NCI-H82 treated with DMSO at 0.1 percent for 48 hours (cell line): ENCODE measurements around the gene SSX4B.
"Not testable (repeated sequence)": the region's sequence is repeated elsewhere in the genome, so short reads cannot be mapped to it uniquely, and the experiment has no call there.

Experiments
- DNase-seq: peaks from one replicate; lab custom pipeline; 2025; ENCODE audit not compliant: unreplicated experiment; lab: John Stamatoyannopoulos, UW

The SSX4B gene, protein sequence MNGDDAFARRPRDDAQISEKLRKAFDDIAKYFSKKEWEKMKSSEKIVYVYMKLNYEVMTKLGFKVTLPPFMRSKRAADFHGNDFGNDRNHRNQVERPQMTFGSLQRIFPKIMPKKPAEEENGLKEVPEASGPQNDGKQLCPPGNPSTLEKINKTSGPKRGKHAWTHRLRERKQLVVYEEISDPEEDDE

DNA sequence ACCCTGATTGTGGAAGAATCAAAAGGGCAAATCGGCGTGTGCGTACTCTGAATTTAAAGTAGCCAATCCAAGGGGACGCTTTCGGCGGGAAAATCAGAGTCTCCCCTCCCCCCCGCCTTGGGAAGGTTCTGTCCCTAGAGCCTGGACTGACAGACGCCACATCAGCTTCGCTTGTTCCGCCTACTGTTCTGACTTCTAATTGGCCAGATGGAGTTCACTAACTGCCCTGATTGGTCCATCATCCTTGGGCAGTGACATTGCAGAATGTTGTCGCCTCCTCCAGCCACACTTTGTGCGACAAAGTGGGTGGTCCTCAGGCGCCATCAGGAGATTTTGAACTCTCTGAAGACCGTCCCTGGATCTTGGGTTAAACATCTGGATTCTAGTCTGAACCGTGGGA, at the start of gene SSX4B:
Gene SSX4B (minus strand): TSS at position 101 of the 400 bp plus-strand sequence. CDS start 588 bp downstream, outside the sequence.
- not testable (repeated sequence) for DNase-seq

DNA sequence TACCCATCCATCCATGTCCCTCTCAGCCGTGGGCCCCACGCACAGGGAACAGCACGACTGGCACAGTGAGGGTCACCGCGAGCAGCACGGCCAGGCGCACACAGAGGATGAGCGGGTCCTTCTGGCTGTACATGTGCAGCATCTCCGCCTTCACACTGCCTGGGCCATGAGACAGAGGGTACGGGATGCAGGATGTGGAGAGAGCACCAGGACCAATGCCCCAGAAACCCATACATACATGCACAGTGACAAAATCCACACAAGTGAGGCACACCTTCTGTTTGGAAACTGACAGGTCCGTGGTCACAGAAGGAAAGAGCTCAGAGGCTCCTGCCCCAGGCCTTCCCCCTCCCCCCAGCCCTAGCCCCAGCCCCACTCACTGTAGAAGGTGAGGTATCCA, 48.8 kb upstream of the SSX4B start:
- DNase-seq, result no peak

DNA sequence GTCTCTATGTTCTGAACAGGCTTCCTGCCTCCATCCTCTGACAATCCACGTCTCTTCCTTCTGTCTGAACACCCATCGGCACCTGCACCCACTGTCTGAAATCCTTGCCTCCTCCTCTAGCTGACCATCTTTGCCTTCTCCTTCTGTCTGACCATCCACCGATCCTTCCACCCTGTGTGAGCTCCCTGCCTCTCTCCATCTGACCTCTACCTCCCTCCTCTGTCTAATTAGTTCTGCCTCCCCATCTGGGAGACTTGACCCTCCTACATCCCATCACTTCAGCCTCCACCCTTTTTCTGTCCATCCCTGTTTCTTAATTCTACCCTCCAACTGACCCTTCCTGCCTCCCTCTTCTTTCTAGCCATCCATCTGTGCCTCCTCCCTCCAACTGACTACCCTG, 48.3 kb upstream of the SSX4B start:
- no peak for DNase-seq

DNA sequence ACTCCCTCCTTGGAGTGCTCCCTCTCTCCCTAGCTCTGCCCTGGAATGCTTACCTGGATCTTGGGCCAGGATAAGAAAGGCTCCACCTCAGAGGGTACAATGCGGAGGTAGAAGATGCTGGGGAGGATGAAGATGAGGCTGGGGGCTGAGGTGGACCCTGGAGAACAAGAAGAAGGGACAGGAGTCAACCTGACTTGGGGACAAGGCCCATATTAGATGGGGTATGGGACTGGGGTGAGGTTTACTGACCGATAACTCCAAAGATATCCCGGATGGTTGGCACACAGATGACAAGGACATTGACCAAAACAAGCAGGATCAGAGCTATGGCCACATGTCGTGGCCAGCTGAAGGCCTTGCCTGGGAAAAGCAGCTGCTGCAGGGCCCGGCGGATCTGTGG, 47.7 kb upstream of the SSX4B start:
- no peak for DNase-seq

DNA sequence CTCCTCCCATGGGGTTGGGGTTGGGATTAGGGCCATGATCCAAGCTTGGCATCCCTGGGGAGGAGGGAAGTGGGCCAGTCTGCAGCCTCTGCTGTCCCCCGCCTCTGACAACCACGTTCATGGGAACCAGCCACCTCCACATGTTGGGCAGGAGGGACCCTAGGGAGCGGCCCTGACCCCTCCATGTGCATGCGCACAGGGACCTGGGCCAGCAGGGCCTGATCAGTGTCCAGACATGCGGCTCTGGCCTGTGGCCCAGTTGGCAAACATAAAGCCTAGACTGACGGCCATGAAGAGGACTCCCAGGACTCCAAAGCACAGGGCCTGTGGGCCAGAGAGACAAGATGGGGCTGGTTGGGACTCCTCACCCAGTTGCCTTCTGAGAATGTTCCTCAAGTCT, 47.0 kb upstream of the SSX4B start:
- no peak for DNase-seq

DNA sequence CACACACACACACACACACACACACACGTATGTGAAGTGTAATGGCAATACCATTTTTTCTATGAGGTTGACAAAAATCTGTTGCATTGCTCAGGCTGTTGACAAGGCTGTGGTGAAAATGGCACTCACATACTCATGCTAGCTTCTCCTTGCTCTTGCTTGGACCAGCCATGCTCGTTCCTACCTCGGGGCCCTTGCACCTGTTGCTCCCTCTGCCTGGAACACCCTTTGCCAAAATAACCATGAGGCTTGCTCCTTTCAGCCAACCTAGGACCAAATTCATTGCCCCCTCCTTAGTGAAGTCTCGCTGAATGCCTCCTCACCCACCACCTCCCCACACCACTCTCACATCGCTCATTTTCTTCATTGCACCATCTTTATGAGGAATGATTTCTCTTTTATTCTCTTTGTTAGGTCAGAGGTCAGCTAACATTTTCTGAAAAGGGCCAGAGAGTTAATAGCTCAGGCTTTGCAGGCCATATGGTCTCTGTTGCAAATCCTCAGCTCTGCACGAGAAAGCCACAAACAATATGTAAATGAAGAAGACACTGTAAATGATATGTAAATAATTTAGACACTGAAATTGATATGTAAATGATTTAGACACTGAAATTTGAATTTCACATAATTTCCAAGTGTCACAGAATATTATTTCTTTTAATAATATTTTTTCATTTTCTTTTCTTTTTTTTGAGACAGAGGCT, 45.0 kb upstream of the SSX4B start:
- no peak for DNase-seq

DNA sequence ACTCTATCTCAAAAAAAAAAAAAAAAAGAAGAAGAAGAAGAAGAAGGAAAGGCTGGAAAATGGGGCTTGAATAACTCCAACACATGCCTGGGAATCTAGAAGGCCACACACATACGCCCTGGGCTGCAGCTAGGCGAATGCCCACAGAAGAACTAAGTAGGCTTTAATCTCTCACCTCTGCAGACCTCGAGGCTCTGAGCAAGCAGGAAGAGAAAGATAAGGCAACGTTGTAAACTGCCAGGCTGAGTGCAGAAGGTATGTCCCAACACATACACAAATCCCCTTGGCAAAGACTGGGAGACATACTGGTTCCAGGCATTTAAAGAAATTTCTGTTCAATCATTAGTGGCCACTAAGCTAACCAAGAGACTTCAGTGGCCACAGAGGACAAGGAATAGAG, 39.9 kb upstream of the SSX4B start:
- DNase-seq, result no peak

DNA sequence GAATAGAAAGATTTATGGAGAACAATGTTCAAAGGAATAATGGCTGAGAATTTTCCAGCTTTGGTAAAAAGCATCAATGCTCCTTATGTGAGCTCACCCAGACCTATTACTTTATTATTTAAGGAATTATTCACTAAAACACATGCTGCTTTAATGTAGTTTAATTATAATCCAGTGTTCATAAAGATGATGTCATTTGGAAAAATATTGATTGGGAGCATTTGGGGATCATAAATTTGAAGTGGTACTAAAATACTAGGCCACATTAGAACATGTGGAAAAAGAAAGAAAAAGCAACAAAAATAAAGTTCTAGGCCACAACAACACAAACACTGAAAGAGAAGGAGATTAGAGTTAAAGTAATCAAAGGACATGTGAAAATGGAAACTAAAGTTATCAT, 38.3 kb upstream of the SSX4B start:
- no peak for DNase-seq

DNA sequence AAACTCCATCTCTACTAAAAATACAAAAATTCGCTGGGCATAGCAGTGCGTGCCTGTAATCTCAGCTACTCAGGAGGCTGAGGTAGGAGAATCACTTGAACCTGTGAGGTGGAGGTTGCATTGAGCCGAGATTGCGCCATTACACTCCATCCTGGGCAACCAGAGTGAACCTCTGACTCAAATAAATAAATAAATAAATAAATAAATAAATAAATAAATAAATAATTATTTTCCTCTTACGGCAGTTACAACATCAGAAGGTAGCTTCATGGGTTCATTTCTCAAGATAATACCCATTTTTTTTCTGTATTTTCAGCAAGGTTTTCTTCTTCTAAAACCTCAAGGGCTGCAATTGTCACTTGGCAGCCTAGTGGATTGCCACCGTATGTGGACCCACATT, 35.4 kb upstream of the SSX4B start:
- DNase-seq, result not testable (repeated sequence)

DNA sequence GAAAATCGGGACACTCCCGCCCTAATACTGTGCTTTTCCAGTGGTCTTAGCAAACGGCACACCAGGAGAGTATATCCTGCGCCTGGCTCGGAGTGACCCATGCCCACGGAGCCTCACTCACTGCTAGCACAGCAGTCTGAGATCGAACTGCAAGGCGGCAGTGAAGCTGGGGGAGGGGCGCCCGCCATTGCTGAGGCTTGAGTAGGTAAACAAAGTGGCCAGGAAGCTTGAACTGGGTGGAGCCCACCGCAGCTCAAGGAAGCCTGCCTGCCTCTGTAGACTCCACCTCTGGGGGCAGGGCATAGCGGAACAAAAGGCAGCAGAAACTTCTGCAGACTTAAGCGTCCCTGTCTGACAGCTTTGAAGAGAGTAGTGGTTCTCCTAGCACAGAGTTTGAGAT, 22.0 kb upstream of the SSX4B start:
- DNase-seq, result not testable (repeated sequence)

DNA sequence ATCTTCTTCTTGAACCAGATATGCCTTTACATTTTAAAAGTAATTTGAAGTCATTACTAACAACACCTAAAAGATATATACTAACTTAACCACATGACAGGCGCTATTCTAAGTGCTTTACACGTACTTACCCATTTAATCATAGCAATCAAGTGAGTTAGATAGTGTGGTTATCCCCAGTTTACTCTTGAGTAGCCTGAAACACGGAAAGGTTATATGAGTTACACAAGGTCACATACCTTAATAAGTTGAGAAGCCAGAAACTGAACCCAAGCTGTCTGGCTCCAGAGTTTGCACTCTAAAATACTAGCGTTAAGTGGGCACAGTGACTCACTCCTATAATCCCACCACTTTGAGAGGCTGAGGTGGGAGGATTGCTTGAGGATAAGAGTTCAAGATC, 18.4 kb upstream of the SSX4B start:
- not testable (repeated sequence) for DNase-seq

DNA sequence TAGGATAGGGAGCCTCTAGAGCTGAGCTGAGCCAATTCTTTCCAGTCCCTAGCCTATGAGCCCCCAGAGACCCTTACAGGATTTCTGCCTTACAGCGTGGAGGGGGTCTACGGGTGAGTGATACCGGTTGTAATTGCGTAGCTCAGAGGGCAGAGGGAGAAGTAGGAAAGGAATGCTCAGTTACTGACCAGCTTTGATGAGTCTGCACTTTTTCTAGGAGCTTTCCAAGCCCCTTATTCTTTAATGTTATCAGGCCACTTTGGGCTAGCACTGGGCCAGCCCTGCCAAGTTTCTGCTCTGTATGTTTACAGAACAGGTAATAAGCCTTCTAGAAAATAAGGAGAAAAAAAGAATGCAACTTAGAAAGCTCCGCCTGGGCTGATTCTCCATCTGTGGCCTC, 17.8 kb upstream of the SSX4B start:
- DNase-seq, result not testable (repeated sequence)

DNA sequence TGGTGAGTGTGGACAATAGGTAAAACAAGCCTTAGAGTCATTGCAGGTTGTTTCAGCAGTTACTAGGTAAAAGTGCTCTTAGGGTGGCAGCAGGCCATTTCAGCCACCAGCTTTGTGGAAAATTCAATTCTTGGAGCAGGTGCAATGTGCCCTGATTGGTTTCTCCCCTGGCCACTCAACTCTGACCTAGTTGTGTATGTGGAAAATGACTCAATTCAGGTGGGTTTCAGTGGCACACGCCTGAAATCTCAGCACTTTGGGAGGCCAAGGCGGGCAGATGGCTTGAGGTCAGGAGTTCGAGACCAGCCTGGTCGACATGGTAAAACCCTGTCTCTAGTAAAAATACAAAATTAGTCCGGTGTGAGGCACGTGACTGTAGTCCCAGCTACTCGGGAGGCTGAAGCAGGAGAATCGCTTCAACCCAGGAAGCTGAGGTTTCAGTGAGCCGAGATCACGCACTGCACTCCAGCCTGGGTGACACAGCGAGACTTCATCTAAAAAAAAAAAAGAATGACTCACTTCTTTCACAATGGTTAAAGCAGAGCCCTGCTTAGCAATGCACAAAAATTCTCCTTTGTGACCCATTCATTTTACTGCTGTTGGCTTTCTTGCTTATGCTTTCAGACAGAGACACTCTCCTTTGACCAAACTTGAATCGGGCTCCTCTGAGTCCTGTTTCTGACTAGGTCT, 15.4 kb upstream of the SSX4B start:
- not testable (repeated sequence) for DNase-seq

DNA sequence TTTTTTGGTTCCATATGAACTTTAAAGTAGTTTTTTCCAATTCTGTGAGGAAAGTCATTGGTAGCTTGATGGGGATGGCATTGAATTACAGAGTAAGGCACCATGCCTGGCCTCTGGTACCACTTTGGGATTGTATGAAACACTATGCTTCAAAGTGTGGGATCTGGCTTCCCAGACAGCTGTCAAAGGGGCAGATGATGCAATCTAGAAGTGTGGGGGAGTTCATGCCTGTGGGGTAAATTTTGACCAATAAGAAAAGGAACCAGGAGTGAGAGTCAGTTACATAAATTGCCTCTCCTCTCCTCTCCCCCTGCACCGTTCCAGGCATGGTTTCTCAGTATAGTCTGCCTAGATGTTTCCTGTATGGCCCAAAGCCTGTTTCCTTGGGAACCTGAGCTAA, 13.9 kb downstream of the SSX4B start:
- DNase-seq, result not testable (repeated sequence)

DNA sequence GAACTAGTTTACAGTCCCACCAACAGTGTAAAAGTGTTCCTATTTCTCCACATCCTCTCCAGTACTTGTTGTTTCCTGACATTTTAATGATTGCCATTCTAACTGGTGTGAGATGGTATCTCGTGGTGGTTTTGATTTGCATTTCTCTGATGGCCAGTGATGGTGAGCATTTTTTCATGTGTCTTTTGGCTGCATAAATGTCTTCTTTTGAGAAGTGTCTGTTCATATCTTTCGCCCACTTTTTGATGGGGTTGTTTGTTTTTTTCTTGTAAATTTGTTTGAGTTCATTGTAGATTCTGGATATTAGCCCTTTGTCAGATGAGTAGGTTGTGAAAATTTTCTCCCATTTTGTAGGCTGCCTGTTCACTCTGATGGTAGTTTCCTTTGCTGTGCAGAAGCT, 14.8 kb downstream of the SSX4B start:
- not testable (repeated sequence) for DNase-seq

DNA sequence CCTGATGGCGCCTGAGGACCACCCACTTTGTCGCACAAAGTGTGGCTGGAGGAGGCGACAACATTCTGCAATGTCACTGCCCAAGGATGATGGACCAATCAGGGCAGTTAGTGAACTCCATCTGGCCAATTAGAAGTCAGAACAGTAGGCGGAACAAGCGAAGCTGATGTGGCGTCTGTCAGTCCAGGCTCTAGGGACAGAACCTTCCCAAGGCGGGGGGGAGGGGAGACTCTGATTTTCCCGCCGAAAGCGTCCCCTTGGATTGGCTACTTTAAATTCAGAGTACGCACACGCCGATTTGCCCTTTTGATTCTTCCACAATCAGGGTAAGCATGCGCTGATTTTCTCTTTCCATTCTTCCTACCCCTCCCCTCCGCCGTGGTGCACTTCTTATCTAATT, 28.5 kb downstream of the SSX4B start, which contains the start of gene SSX4:
Gene SSX4 (plus strand): TSS at position 301 of the 400 bp plus-strand sequence. CDS start 515 bp downstream, outside the sequence.
- DNase-seq, result not testable (repeated sequence)

DNA sequence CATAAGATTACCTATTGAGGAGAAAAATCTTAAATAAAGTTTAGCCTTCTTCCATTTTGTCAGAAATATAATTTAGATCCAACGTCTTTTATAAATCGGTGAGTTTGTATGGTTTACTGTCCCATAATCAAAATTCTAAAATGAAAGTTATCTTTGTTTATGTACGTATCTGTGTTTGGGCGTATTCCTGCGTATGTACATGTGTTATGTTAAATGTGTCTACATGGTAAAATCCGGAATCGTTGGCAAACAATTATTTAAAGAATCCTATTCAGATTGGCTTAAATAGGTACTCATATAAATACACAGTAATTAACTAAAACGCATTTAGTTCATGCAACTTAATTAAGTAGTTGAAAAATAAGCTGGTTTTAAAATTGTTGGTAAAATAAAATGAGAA, 41.4 kb downstream of the SSX4B start:
- not testable (repeated sequence) for DNase-seq

DNA sequence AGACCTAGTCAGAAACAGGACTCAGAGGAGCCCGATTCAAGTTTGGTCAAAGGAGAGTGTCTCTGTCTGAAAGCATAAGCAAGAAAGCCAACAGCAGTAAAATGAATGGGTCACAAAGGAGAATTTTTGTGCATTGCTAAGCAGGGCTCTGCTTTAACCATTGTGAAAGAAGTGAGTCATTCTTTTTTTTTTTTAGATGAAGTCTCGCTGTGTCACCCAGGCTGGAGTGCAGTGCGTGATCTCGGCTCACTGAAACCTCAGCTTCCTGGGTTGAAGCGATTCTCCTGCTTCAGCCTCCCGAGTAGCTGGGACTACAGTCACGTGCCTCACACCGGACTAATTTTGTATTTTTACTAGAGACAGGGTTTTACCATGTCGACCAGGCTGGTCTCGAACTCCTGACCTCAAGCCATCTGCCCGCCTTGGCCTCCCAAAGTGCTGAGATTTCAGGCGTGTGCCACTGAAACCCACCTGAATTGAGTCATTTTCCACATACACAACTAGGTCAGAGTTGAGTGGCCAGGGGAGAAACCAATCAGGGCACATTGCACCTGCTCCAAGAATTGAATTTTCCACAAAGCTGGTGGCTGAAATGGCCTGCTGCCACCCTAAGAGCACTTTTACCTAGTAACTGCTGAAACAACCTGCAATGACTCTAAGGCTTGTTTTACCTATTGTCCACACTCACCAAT, 43.9 kb downstream of the SSX4B start:
- not testable (repeated sequence) for DNase-seq

DNA sequence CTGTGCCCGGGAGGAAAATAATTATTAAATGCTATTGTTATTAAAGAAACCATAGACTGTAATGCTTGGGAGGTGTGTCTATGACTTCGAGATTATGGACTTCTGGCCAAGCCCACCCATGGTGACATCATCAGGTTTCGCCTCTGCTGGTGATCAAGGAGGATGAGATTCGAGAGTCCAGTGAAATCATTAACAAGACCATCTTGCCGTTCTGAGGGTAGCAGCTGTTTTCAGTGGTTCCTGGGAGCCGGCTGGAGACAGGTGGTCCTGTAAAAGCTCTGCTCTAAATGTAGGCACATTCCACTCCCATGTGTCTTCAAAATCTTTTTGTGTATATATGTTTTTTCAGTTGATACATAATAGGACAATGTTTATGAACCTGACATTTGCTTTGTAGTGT, 52.5 kb downstream of the SSX4B start:
- DNase-seq, result not testable (repeated sequence)

DNA sequence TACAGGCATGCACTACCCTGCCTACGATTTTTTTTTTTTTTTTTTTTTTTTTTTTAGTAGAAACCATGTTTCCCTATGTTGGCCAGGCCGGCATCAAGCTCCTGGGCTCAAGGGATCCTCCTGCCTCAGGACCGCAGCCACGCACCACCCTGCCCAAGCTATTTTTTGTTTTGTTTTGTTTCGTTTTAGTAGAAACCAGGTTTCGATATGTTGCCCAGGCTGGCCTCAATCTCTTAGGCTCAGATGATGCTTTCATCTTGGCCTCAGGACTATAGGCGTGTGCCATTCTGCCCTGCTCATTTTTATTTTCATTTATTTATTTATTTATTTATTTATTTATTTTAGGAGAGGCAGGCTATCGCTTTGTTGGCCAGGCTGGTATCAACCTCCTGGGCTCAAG, 54.1 kb downstream of the SSX4B start:
- no peak for DNase-seq

DNA sequence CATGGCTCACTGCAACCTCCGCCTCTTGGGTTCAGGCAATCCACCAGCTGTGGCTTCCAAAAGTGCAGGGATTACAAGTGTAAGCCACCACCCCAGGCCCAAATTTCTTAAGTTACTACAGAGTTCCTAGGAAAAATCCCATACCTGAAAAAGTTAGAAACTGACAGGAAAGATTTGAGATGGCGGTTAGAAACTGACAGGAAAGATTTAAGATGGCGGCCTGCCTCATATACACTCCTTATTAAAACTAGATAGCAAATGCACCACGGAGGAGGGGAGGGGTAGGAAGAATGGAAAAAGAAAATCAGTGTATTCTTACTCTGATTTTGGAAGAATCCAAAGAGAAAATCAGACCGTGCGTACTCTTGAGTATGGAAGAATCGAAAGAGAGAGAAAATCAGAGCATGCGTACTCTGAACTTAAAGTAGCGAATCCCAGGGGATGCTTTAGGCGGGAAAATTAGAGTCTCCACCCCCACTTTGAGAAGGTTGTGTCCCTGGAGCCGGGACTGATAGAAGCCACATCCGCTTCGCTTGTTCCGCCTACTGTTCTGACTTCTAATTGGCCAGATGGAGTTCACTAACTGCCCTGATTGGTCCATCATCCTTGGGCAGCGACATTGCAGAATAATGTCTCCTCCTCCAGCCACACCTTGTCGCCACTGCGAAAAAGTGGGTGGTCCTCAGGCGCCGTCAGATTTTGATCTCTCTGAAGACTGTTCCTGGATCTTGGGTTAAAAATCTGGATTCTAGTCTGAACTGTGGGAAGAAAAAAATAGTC, 55.3 kb downstream of the SSX4B start, which contains the start of gene SSX3:
Gene SSX3 (minus strand): TSS at position 389 of the 780 bp plus-strand sequence. CDS start 1,454 bp downstream, outside the sequence.
- not testable (repeated sequence) for DNase-seq
